GM21528 (cell line): ENCODE measurements around the gene NUMA1.

ENCODE experiments used
- ATAC-seq: cut with Tn5 transposase; IDR thresholded peaks from one replicate; pipeline ENCODE4 v1.9.1; 2021; ENCODE audit warnings: mild to moderate bottlenecking, moderate library complexity; ENCODE audit not compliant: unreplicated experiment, low FRiP score

The NUMA1 gene

GRCh38 chr11:71979602-71980001, 100.7 kb downstream of the NUMA1 start:
- ATAC-seq: no peak

- no peak for ATAC-seq
Observed at GRCh38 chr11:71979094-71979493, 101.2 kb downstream of the NUMA1 start.

- no peak for ATAC-seq
Observed at GRCh38 chr11:71977743-71978418, 102.5 kb downstream of the NUMA1 start.

GRCh38 chr11:71977090-71977489, 103.3 kb downstream of the NUMA1 start:
- no peak for ATAC-seq

GRCh38 chr11:71976551-71976950, 103.8 kb downstream of the NUMA1 start:
- ATAC-seq: no peak

GRCh38 chr11:71971680-71972079, 108.7 kb downstream of the NUMA1 start:
- no peak for ATAC-seq

- no peak for ATAC-seq
Observed at GRCh38 chr11:71964641-71965040, 115.7 kb downstream of the NUMA1 start.

GRCh38 chr11:71963468-71963867, 116.9 kb downstream of the NUMA1 start:
- ATAC-seq: no peak

GRCh38 chr11:71962428-71963038, 117.8 kb downstream of the NUMA1 start:
- ATAC-seq: no peak

GRCh38 chr11:71955898-71956456, 124.4 kb downstream of the NUMA1 start:
- no peak for ATAC-seq
